Panc1 (cell line): ENCODE data around the gene TMEM123. TPM values are rescaled to one million over a fixed set of nuclear protein-coding genes. Genes with fewer than 3 reads are reported as not detected.

ENCODE experiments used
- ATAC-seq: fragments of 200-7000 bp; cut with Tn5 transposase; 2 replicates; pipeline ENCODE4 v1.9.1; 2020; ENCODE audit warnings: mild to moderate bottlenecking, moderate library complexity
- BruUV-seq: library from RNA; stranded (reverse); fragments of 400-500 nt; replicated peaks from 2 replicates; lab custom pipeline; 2021; lab: Mats Ljungman, UMichigan
- CTCF ChIA-PET: fragments of 300-600 bp; sonication (Branson Sonifier 250); formaldehyde crosslinking; loops from one replicate; lab custom pipeline; 2022; ENCODE audit warnings: antibody characterized with exemption; lab: Charles Lee
- POLR2A ChIA-PET: fragments of 300-600 bp; sonication (Branson Sonifier 250); formaldehyde crosslinking; loops from one replicate; lab custom pipeline; 2022; ENCODE audit warnings: antibody characterized with exemption; lab: Charles Lee
- DNase-seq: peaks from one replicate; pipeline ENCODE4 v3.0.0-alpha.2; 2010; ENCODE audit warnings: low read depth, low spot score
- H3K27ac ChIP-seq: 2 replicates; pipeline ENCODE4 v1.5.1; 2011; ENCODE audit warnings: mild to moderate bottlenecking, low read length, inconsistent platforms
- H3K27me3 ChIP-seq: fragments of 200-500 bp; sonication (Bioruptor generic); 2 replicates; pipeline ENCODE4 v1.6.0; 2014; ENCODE audit warnings: low read length, inconsistent platforms; ENCODE audit not compliant: control insufficient read depth, insufficient read depth
- H3K36me3 ChIP-seq: fragments of 200-500 bp; sonication (Bioruptor generic); 2 replicates; pipeline ENCODE4 v1.5.1; 2014; ENCODE audit warnings: inconsistent platforms, mild to moderate bottlenecking, low read length, moderate library complexity; ENCODE audit not compliant: control insufficient read depth, insufficient read depth
- H3K4me1 ChIP-seq: 2 replicates; pipeline ENCODE4 v1.5.1; 2011; ENCODE audit warnings: inconsistent platforms, mild to moderate bottlenecking, low read length, moderate library complexity; ENCODE audit not compliant: control insufficient read depth, insufficient read depth
- H3K4me3 ChIP-seq, 2 experiments: 2 replicates each; pipeline ENCODE4 v1.5.1; 2011 to 2012; ENCODE audit warnings: low read depth in 2 of 2, low read length in 2 of 2, mild to moderate bottlenecking in 2 of 2, inconsistent platforms in 1 of 2, moderate library complexity in 1 of 2
- H3K9me3 ChIP-seq: fragments of 200-500 bp; sonication (Bioruptor generic); 2 replicates; pipeline ENCODE4 v1.5.1; 2014; ENCODE audit warnings: low read depth, mild to moderate bottlenecking, inconsistent platforms, low read length, moderate library complexity; ENCODE audit not compliant: control insufficient read depth, insufficient read depth
- POLR2AphosphoS5 ChIP-seq: IDR thresholded peaks from 2 replicates; pipeline ENCODE4 v1.6.1; 2012; ENCODE audit warnings: mild to moderate bottlenecking, low read depth, low read length, moderate library complexity
- SIN3A ChIP-seq: IDR thresholded peaks from 2 replicates; pipeline ENCODE4 v1.6.1; 2012; ENCODE audit warnings: low read depth, mild to moderate bottlenecking, low read length, moderate library complexity, borderline replicate concordance; ENCODE audit not compliant: insufficient read depth
- TCF7L2 ChIP-seq: IDR thresholded peaks from 2 replicates; pipeline ENCODE4 v1.6.1; 2011; ENCODE audit warnings: mild to moderate bottlenecking, low read depth, low read length, inconsistent platforms
- in situ Hi-C: cut with HindIII; loops from 2 replicates; pipeline ENCODE4 v1.10.0; 2016; ENCODE audit warnings: low sequenced_read_pairs, low pct_unique_long_range_greater_than_20kb
- intact Hi-C: fragments of 100-400 bp; cut with micrococcal nuclease; formaldehyde crosslinking; loops from one replicate; pipeline ENCODE4 v1.10.0; 2022; ENCODE audit not compliant: unreplicated experiment
- total RNA-seq: library from RNA; stranded (reverse); gene quantifications from one replicate; pipeline ENCODE4 v1.2.1, GENCODE V29; 2021; ENCODE audit not compliant: unreplicated experiment
- TF ChIP-seq, protein P1 (sequence below): fragments of 450-650 bp; IDR thresholded peaks from 2 replicates; pipeline ENCODE4 v1.5.1; 2017; ENCODE audit warnings: mild to moderate bottlenecking
- TF ChIP-seq, protein P2 (sequence below), 2 experiments: IDR thresholded peaks; 2 replicates each; pipeline ENCODE4 v1.6.1; 2011 to 2012; ENCODE audit warnings: low read depth in 2 of 2, control low read depth in 1 of 2, low read length in 1 of 2, mild to moderate bottlenecking in 1 of 2, moderate library complexity in 1 of 2; ENCODE audit not compliant: insufficient read depth in 1 of 2

The TMEM123 gene
- total RNA-seq, 1 experiment from 2014 or later = 383 TPM

DNA sequence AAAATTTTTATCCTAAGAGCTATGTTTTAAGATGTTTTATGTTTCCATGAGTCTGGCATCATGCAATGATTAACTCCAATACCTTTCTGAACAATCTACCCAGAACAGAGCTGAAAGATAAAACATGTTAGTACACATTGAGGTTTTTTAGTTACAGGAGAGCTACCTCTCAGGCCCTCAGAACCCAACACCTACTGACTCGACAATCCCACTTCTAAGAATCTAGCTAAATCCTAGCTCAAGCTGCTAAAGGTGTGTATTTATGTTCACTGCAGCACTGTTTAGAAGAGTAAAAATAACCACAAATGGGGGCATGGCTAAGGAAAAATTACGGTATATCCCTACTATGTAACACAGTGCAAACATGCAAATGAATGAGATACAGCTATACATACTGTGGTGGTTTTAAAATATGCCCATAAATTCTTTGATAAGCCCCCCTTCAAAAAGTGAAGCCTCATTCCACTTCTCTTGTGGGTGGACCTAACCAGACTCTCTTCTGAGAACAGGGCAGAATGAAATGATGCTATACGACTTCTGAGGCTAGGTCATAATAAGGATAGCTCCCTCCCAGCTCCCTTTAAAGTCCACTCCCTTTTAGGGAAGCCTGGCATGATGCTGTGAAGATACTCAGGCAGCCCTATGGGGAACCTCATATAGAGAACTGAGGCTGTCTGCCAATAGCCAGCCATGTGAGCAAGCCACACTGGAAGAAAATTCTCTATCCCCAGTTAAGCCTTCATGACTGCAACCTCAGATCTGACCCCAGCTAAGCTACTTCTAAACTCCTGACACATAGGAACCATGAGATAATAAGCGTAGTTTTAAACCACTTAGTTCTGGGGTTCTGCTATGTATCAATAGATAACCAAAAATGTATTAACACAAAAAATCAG lies 29.5 kb downstream of the TMEM123 start:
- no peak overlapping the region for H3K4me3 ChIP-seq
- in situ Hi-C loops (no loop called here), intact Hi-C loops (no loop called here)
- H3K27me3 ChIP-seq = no peaks in the 10 kb centered on the region
- H3K36me3 ChIP-seq = no peaks in the 10 kb centered on the region; the same call in 1 of the 2 replicates
- H3K9me3 ChIP-seq = no peaks in the 10 kb centered on the region
- TF ChIP-seq POLR2AphosphoS5 (no peak), TCF7L2 (no peak), SIN3A (no peak)
- TF ChIP-seq, protein P1, sequence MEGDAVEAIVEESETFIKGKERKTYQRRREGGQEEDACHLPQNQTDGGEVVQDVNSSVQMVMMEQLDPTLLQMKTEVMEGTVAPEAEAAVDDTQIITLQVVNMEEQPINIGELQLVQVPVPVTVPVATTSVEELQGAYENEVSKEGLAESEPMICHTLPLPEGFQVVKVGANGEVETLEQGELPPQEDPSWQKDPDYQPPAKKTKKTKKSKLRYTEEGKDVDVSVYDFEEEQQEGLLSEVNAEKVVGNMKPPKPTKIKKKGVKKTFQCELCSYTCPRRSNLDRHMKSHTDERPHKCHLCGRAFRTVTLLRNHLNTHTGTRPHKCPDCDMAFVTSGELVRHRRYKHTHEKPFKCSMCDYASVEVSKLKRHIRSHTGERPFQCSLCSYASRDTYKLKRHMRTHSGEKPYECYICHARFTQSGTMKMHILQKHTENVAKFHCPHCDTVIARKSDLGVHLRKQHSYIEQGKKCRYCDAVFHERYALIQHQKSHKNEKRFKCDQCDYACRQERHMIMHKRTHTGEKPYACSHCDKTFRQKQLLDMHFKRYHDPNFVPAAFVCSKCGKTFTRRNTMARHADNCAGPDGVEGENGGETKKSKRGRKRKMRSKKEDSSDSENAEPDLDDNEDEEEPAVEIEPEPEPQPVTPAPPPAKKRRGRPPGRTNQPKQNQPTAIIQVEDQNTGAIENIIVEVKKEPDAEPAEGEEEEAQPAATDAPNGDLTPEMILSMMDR = no peak
- TF ChIP-seq, protein P2, sequence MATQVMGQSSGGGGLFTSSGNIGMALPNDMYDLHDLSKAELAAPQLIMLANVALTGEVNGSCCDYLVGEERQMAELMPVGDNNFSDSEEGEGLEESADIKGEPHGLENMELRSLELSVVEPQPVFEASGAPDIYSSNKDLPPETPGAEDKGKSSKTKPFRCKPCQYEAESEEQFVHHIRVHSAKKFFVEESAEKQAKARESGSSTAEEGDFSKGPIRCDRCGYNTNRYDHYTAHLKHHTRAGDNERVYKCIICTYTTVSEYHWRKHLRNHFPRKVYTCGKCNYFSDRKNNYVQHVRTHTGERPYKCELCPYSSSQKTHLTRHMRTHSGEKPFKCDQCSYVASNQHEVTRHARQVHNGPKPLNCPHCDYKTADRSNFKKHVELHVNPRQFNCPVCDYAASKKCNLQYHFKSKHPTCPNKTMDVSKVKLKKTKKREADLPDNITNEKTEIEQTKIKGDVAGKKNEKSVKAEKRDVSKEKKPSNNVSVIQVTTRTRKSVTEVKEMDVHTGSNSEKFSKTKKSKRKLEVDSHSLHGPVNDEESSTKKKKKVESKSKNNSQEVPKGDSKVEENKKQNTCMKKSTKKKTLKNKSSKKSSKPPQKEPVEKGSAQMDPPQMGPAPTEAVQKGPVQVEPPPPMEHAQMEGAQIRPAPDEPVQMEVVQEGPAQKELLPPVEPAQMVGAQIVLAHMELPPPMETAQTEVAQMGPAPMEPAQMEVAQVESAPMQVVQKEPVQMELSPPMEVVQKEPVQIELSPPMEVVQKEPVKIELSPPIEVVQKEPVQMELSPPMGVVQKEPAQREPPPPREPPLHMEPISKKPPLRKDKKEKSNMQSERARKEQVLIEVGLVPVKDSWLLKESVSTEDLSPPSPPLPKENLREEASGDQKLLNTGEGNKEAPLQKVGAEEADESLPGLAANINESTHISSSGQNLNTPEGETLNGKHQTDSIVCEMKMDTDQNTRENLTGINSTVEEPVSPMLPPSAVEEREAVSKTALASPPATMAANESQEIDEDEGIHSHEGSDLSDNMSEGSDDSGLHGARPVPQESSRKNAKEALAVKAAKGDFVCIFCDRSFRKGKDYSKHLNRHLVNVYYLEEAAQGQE (IDR thresholded peaks at IDR 0.05; ENCODE audit: insufficient read depth in 1 of 2, low read depth in 2 of 2, low read length in 1 of 2) = no peak
- ChIA-PET CTCF (interaction anchor here (1.1 kb wide), 1 partner anchor 191 kb away, joined by 3 read pairs; no protein-coding TSS in a partner anchor), POLR2A (no interaction called here)
- DNase-seq (no peak), ATAC-seq (peak; percentile 47; the same call in 1 of the 2 replicates)
- no peak overlapping the region for H3K27ac ChIP-seq
- no TSS peak for BruUV-seq
- peaks cover 21% of the 10 kb centered on the region for H3K4me1 ChIP-seq

DNA sequence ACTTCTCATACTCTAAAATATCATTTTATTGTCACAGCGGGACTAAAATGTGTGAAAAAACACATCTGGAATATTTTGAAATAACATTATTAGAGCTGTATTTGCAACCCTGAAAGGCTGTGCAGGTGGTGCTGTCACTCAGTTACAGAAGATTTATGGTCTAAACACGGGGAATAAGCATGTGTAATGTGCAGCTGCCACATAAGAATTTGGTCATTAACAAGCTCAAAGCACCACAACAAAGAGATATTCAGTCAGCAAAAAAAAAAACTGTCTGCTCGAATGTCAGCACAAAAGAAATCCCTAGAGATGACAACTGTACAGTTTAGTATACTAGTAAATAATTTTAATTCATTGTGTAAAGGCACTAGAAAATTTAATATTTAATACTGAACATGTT lies 31.3 kb downstream of the TMEM123 start:
- DNase-seq = no peak
- H3K36me3 ChIP-seq = no peaks in the 10 kb centered on the region; the same call in 1 of the 2 replicates
- no peak overlapping the region for H3K4me3 ChIP-seq
- no TSS peak for BruUV-seq
- POLR2A ChIA-PET = no interaction called here
- CTCF ChIA-PET = no interaction called here
- peaks cover 13% of the 10 kb centered on the region for H3K4me1 ChIP-seq
- H3K9me3 ChIP-seq = no peaks in the 10 kb centered on the region
- intact Hi-C loops (no loop called here), in situ Hi-C loops (no loop called here)
- no peak for ATAC-seq
- no peak overlapping the region for H3K27ac ChIP-seq
- TF ChIP-seq, protein P2 (IDR thresholded peaks at IDR 0.05; ENCODE audit: insufficient read depth in 1 of 2, low read depth in 2 of 2, low read length in 1 of 2) = no peak
- TF ChIP-seq POLR2AphosphoS5 (no peak), SIN3A (no peak), TCF7L2 (no peak)
- TF ChIP-seq, protein P1 = no peak
- H3K27me3 ChIP-seq = no peaks in the 10 kb centered on the region
